NCI-H524 (cell line): ENCODE measurements around the gene PNP.
"Not testable (repeated sequence)": the region's sequence is repeated elsewhere in the genome, so short reads cannot be mapped to it uniquely, and the experiment has no call there.

Experiments
- DNase-seq, 2 experiments: peaks; one replicate each; lab custom pipeline; 2025; lab: John Stamatoyannopoulos, UW

PNP gene

DNA sequence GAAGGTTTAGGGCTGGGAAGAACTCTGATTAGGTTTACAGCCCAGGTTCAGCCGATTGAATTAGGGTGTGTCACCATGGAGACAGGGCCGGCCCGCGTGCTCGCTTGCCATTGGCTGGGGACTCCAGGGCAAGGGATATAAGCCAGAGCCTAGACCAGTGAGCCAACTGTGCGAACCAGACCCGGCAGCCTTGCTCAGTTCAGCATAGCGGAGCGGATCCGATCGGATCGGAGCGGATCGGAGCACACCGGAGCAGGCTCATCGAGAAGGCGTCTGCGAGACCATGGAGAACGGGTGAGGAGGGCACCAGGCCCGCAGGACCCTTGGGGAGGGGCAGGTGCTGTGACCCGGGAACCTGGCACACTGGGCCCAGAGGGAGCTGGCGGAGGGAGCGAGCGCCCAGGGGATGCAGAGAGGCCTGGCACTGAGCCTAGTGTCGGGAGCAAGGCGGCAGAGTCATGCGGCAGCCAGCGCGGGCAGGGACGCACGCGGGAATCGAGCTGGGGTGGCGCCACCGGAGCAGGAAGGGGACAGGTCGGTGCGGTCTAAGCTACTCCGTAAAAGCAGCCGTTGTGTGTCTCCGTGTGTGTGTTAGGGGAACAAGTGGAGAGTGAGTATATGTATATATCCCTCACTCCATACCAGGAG, at the start of gene PNP:
PNP (plus strand) TSS at position 165 of the 648 bp plus-strand sequence; CDS start at position 284, 119 bp downstream.
- peak; percentile 95 to 99 for DNase-seq

DNA sequence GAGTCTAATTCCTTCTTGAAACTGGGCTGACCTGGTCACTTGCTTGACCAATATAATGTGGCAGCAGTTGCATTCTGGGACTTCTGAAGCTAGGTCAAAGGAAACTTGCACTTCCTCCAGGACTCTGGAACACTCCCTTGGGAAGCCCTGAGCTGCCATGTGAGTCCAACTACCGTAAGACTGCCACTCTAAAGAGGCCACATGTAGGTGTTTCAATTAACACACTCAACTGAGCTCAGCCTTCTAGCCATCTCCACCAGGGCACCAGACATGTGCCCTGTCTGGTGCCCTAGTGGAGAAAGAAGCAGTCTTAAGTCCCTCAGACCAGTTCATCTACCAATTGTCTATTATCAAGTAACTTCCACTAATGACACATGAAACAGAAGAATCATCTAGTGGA, 49.8 kb upstream of the PNP start:
- DNase-seq, result no peak

DNA sequence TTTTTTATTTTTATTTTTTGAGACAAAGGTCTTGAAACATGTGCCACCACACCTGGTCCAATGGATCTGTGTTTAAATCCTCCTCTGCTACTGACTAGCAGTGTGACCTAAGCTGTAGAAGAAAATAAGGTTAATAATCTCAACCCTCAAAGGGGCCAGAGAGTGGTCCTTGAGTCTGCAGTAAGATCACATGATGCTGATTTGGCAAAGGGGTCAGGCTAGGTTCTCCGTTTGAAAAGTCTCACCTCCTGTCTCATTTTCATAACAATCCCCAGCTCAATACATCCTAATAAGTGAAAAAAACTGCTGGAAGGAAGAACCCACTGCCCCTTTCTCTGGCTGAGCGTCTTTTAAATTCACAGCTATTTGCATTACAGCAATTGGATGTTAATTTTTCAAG, 47.9 kb upstream of the PNP start:
- DNase-seq, result no peak

DNA sequence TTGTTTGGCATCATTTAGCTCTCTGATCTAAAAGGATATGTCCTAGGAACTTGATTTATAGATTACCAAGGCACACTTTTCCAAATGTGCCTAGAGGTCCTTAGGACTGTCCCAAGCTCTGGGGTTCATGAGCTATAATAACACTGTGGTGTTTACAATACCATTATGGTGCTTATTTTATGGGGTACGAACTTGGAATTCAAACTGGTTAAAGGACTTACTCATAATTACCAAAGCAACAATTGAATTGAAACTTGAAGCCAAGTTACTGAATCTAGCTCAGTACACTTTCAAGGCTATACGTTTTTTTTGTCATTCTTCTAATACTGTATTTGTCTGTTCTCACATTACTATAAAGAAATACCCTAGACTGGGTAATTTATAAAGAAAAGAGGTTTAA, 46.3 kb upstream of the PNP start:
- DNase-seq, result no peak

DNA sequence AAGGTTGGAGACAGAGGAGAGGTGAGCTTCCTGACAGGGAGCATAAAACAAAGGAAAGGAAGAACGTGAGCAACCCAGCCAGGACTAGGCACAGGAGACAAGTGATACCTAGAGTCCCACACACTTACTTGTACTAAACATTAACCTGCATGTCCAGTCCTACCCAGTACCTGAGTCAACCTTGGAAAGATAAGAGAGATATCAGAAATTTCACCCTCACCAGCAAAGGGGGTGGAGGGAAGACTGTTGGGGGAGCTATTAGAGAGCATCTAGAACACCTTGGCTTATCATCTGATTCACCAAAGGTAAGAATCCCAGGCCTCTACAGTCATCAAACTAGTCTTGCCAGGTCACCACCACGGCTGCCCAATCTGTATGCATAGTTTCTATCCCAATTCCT, 44.4 kb upstream of the PNP start:
- no peak for DNase-seq

DNA sequence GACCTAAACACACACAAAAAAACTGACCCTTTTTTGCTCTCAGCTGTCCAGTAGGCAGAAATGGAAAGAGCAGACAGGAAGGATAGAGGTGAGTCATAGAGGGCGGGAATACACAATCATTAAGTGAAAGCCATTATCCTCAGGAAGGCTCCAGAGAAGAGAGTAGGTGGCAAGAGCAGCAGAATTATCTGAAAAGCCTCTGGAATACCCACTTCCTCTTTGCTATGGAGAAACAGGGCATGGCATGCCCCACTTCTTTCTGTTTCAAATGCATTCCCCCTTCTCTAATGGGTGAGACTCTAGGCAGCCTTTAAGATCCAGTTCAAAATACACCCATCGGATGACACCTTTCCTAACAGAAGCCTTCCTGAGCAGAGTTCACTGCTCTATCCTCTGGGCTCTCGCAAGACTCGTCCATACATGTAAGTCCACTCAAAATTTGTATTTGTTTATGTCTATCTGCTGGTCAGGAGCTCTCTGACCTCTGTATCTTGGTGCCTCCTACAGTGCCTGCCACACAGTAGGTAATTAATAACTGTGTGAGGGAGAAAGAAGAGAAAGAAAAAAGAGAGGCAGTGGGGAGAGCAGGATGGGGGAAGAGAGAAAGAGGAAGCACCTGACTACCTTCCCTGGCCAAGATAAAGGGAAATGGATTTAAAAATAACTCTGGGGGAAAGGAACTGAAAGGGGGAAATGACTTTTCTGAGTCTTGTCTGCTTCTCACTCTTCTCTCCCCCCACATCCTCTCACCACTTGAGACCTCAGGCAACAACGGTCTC, 41.8 kb upstream of the PNP start:
- no peak for DNase-seq

DNA sequence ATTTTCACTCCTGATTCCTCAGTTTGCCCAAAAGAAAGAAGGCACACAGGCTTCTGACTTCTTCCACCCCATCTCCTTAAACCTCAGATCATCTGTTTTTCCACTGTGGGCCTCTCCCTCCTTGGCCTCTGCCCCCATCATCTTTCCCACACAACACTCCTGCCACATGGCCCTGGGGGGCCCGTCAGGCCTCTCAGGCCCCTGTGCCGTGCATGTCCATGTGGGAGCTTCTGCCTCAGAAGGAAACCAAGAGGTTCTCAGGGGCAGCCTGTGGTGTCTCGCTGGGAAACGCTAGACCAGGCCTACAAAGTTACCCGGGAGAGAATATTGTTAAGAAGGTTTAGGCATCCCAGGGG, 41.2 kb upstream of the PNP start:
- no peak for DNase-seq

DNA sequence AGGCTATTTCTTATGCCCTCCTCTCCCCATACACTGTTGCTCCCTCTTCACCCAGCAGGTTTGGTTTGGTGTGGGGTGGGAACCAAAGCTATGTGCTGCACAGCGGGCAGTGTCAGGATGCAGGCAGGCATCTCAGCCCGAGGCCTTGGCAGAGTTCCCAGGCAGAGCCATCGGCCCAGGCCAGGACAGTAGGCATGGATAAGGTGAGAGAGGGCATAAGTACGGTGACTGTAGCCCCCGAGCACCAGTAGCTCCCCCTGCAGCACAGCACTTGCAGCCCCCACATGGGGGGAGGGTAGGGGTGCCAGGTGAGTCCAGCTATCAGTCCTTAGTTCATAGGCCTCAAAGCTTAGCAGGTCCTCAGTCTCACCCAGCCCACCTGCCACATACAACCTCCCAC, 40.4 kb upstream of the PNP start:
- DNase-seq, result no peak

DNA sequence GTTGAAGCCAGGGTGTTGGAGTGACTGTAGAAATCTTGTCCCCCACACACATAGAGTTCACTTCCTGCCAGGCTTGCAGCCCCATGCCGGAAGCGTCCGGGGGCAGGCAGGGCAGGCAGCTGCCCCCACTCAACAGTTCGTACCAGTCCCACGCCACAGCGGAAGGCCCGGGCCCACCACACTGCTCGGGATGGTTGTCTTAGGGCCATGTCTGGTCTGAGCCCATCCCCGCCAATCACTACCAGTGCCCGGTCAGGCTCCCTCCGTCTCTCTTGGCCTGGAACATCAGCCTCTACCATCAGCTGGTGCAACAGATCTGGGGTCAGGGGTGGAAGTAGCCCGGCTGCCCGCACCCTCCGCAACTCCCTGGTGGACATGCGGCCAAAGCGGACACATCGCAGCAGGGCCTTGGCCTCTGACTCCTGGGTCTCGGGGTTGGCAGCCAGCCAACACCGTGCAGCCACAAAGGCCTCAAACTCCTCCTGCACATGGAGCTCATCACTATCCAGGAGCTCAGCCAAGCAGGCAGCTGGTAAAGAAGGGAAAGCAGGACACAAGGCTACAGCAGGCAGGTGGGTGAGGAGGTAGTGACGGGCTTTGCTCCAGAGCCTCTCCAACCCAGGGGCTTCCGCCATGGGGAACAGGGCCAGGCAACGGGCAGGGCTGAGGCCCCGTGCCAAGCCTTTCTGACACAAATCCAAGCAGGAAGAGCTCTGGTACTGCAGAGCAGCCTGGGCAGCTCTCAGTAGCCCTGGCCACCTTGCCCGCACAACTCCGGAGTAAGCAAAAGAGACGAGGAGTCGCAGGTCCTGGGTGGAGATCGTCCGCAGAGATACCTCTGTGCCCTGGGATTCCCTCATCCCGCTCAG, 39.2 kb upstream of the PNP start:
- no peak for DNase-seq

DNA sequence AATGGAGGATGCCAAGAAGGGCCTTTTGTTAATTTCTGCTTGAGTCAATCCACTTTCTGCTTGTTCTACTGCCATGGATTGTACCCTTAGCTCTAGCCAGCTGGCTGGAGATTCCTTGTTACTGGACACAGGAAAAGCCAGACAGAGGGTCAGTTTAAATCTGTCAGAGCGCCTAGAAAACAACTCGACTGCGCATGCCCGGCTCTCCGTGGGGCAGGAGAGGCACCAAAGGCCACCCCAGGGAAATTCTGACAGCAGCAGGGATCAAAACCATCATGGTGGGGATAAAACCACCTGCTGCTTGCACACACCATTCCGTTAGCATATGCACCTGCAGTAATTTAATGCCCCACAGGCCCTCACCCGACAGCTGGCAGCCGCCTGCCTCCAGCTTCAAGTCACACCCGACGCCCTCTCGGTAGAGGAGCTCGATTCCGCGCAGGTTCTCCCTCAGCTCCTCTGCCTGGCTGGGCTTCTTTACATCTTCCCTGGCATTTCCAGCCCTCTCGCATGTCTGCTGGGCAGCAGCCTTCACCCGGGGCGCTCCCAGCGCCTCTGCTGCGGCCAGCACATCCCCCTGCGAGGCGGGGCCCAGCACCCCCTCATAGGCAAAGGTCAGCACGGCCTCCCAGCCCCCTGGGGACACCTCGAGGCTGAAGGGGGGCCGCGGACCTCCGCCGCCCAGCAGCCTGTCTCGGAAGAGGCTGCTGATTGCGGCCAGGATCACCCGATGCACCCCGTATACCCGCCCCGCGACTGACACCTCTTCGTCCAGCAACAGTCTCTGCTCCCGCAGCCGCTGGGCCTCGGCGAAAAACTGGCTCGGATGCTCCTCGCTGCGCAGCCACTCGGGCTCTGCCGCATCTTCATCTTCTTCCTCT, 34.3 kb upstream of the PNP start:
- peak; percentile 74 to 93 for DNase-seq

DNA sequence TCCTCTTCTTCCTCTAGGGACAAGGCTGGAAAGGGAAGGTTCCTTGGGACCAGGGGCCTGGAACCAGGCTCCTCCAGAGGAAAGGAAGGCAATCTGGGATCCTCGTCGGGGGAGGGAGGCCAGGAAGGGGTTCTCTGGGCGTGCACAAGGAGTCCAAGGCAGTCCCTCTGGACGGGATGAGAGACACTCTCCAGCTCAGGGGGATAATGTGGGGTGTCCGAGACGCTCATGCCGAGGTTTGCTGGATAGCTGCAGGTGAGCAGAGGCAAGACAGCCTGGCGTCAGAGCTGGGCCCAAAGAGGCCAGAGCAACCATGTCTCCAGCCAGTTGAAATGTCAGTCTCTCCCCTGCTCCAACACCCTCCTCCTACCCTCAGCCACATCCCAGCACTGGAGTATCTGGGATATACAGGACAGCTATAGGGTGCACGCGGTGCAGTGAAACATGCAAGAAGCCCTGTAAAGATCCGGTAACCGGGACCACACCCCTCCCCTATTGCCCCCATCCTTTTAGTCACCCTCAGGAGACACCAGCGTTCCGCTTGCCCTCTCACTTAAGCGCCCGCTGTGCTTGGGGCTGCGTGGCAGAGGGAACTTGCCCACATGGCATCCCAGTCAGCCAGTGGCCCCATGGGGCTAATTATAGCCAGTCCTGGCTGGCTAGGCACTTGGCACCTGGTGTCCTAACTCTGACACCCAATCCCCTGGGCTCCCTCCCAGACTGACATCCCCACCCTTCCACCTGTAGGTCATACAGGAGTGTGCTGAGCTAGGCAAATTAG, 33.4 kb upstream of the PNP start, which contains the start of gene KLHL33:
KLHL33 (minus strand) TSS at position 585 of the 781 bp plus-strand sequence; CDS start at position 230, 355 bp downstream.
- peak; percentile 30 to 69 for DNase-seq

DNA sequence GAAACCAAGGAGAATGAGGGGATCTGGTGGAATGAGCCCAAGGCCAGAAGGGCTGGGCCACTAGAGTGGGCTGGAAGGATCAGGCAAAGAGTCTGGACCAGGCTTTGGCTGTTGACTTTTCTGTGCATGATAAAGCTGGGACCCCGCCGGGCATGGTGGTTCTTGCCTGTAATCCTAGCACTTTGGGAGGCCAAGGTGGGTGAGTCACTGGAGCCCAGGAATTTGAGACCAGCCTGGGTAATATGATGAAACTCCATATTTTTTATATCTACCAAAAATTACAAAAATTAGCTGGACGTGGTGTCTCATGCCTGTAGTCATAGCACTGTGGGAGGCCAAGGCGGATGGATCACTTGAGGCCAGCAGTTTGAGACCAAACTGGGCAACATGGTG, 32.8 kb upstream of the PNP start:
- no peak for DNase-seq

DNA sequence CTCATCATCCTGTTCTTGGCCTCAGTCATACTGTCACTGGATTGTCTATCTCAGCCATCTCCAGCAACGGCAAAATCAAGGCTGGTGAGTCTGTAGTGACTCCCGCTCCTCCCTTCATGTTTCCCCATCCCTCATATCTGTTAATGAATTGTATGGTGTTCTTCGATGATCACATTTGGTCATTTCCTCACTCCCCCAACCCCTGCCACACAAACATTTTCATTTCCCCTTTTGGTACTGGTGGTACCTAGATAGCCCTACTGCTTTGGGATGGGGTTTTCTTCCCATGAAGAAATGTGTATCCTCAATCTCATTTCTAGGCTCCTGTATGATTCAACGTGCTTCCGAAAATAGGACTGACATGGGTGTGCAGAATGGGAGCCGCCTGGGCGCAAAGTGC, 30.5 kb upstream of the PNP start:
- no peak for DNase-seq

DNA sequence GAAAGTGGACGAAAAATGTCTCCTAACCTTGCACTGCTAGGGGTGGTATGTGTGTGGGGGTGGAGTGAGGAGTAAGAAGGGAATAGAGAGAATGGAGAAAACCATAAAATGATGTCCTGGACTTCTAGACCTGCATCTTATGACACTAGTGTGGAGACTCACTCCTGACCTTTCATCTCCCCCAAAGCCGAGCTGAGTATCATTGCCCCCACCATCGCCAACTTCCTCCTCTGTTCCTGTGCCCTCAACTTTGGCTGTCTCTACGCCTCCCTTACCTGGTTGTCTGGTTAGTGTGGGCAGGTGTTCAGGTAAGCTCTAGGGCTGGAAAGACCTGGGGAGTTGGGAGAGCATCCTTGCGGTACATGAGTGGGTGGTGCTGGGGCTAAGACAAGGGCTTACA, 28.7 kb upstream of the PNP start:
- no peak for DNase-seq

DNA sequence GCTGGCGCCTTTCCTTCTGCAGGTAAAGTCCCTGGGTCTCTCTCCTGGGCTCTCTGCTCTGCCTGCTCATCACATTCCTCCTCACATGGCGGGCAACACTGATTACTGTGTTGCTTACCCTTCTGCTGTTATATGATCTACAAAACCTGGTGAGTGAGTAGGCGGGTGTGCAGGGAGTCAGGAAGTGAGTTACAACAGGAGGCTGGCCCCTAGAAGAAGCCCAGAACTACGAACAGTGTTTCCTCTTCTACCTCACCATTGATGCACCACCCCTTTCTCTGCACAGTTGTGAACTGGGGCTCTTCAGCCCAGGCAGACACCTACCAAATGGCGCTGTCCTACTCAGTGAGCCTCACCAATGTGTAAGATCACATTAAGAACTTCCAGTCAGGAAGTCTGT, 28.3 kb upstream of the PNP start:
- no peak for DNase-seq

DNA sequence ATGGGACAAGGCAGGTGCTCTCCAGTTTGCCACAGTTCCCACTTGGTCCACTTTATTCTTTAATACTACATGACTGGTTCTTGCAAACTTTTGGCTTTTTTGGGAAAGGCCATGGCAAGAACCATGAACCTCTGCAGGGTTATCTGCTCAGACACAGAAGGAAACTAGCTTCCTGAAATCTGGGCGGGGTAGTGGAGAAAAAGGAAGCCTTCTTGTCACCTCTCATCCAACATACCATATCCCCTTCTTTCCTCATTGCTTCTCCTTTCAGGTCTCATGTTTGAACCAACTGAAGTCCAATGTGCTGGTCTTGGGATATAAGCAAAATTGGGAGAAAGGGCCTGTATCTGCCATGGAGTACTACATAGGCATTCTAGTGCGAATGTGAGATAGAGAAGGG, 27.7 kb upstream of the PNP start:
- no peak for DNase-seq

DNA sequence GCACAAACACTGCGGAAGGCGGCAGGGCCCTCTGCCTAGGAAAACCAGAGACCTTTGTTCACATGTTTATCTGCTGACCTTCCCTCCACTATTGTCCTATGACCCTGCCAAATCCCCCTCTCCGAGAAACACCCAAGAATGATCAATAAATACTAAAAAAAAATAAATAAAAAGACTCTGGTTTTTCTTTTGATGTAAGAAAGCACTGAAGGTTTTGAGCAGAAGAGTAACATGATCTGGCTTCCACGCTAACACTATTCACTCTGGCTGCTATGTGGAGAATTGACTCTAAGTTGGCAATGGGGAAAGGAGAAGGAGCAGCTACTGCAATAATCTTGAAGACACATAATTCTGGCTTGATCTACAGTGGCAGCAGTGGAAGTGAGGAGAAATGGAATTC, 25.6 kb upstream of the PNP start:
- DNase-seq, result peak in 1 of 2 experiments; percentile 50

DNA sequence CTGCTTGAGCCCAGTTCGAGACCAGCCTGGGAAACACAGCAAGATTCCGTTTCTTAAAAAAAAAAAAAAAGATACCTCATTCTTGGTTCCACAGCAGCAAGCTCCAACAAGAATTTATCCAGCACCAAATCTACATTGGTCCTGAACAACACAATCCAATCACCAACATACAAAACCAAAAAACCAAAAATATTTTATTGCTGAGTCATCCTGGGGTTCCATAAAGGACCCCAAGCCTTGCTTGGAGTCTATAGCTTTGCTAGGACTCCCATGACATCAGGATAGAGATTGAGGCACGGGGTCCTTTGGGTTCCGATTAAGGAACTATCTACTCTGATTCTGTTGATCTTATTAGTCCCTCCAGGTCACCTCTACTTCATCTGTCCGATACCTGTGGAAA, 22.3 kb upstream of the PNP start:
- DNase-seq, result no peak

DNA sequence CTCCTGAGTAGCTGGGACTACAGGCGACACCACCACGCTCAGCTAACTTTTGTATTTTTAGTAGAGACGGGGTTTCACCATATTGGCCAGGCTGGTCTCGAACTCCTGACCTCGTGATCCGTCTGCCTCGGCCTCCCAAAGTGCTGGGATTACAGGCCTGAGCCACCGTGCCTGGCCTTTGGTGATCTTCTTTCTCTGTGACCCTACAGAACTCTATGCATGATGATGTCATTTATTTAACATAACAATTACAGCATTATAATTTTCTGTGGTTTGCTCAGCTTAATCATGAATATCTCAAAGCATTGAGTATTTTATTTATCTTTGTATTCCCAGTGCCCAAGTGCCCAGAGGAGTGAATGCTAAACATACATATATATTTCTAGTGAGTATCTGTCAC, 16.4 kb upstream of the PNP start:
- not testable (repeated sequence) for DNase-seq

DNA sequence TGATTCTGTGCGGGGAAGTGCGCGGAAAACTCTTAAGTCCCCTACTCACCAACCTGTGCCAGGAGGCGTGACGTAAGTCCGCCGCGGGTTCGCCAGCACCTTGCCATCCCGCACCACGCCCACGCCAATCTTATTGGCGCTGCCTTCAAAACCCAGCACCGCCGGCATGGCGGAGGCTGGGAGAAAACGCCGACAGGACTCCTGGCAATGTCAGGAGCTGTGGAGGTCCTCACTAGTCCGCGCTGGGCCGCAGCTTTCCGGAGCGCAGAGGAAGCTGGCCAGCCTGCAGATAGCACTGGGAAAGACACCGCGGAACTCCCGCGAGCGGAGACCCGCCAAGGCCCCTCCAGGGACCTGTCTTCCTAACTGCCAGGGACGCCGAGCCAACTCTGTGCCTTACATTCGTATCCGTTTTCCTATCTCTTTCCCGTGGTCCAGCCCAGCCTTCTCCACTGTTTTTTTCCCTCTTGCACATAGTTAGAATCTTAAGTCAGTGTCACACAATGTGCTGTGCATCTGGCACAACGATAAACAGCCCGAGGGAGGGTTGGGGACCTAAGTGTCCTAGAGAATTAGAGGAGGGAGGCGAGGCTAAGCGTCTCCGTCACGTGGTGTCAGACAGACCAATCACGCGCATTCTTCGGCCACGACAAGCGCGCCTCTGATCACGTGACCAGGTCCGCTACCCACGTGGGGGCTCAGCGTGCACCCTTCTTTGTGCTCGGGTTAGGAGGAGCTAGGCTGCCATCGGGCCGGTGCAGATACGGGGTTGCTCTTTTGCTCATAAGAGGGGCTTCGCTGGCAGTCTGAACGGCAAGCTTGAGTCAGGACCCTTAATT, 14.5 kb upstream of the PNP start, which contains the start of the genes APEX1 and OSGEP:
APEX1 (plus strand) TSS at position 711 of the 839 bp plus-strand sequence. CDS start 420 bp downstream, outside the sequence.
OSGEP (minus strand) TSS at position 297 of the 839 bp plus-strand sequence; CDS start at position 168, 129 bp downstream.
- DNase-seq, result peak; percentile 100
